HG03460 (cell line): Measurements from ENCODE around the gene SYNGR1.

ENCODE experiments used
- ATAC-seq: cut with Tn5 transposase; IDR thresholded peaks from one replicate; pipeline ENCODE4 v1.9.1; 2021; ENCODE audit not compliant: unreplicated experiment

Gene SYNGR1

GRCh38 chr22:39368461-39368911, 18.7 kb downstream of the SYNGR1 start:
- no peak for ATAC-seq

GRCh38 chr22:39369186-39369585, 19.4 kb downstream of the SYNGR1 start:
- no peak for ATAC-seq

DNA sequence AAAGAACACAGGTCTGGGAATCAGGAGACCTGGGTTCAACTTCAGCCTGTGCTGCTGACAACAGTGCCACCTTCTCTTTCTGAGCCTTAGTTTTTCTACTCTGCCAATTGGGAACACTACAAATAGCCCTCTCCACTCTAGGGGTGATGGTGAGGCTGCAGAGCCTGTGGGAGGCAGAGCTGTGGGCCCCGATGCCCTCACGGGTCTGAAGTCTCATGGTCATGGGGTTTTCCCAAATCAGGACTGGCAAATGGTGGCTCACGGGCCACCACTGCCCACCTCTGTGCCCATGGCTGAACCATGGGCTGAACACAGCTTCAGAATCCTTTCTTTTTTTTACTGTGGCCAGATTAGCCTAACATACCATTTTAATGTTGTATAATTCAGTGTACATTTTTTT, 19.8 kb downstream of the SYNGR1 start:
- no peak for ATAC-seq

- no peak for ATAC-seq
Measured at GRCh38 chr22:39371732-39372131, 21.9 kb downstream of the SYNGR1 start.

- ATAC-seq, result no peak
Measured at GRCh38 chr22:39374191-39374590, 24.4 kb downstream of the SYNGR1 start.

DNA sequence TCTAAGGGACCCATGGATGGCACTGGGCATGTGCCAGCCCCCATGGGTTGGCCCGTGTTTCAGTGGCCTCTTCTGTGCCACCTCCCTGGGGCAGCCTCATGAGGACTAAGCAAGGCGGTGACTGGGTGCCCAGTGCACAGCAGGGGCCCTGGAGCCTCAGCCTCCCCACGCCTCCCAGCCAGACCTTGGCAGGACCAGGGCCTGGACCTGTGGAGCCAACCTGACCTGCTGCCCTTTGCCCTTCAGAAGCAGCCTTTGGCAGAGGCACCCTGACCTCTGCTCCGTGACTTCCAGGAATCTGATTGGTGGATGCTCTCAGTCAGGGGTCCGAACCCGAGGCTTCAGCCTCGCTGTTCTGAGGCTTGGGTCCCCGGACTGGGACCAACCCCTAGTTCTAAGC, 25.0 kb downstream of the SYNGR1 start:
- no peak for ATAC-seq

DNA sequence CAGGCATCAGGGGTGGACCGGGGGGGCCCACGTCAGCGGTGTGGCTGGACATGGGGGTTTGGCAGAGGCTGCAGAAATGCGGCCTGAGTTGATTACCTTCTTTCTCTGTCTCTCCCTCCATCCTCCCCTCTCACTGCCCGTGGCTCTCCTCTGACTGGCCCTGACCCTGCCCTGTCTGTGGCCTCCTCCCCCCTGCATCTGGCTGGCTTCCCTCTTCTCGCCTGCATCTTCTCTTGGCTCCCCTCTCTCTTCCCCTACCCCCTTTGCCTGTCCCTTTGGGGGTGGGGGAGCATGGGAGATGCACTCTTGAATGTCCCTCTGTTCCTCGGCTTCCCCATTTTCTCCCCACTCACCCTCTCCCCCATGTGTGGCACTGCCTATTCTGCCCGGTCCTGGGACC, 25.9 kb downstream of the SYNGR1 start:
- no peak for ATAC-seq

DNA sequence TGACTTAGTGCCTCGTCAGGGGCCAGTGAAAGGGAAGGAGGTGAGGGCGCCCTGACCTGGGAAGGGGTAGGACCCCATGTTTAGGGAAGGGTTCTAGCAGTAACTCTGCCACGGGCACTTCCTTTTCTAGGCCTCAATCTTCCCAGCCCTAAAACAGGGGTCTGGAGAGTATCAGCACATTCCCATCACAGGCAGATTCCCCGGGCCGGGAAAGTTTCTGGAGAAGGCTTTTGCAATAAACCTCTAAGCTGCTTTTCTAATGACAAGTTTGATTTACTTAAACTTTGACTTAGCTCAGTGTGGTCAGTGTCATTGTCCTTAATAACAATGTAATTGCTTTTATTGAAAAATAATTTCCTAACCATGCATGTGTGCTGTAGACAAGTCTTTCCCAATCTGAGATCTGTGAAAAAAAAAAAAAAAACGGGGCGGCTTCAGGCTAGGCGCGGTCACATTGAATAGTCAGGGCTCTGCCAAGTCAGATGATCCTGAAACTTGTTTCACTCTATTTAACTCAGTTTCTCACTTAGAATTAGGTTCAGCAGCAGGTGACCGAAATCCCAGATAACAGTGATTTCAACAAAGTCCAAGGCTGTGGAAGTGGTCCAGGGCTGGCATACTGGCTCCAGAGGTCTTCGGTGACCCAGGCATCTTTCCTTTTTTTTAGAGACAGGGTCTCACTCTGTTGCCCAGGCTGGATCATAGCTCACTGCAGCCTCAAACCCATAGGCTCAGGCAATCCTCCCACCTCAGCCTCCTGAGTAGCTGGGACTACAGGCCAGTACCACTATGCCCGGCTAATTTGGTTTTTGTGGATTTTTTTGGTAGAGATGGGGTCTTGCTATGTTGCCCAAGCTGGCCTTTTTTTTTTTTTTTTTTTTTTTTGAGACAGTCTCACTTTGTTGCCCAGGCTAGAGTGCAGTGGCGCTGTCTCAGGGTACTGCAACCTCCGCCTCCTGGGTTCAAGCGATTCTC, 30.3 kb downstream of the SYNGR1 start:
- ATAC-seq, result no peak

DNA sequence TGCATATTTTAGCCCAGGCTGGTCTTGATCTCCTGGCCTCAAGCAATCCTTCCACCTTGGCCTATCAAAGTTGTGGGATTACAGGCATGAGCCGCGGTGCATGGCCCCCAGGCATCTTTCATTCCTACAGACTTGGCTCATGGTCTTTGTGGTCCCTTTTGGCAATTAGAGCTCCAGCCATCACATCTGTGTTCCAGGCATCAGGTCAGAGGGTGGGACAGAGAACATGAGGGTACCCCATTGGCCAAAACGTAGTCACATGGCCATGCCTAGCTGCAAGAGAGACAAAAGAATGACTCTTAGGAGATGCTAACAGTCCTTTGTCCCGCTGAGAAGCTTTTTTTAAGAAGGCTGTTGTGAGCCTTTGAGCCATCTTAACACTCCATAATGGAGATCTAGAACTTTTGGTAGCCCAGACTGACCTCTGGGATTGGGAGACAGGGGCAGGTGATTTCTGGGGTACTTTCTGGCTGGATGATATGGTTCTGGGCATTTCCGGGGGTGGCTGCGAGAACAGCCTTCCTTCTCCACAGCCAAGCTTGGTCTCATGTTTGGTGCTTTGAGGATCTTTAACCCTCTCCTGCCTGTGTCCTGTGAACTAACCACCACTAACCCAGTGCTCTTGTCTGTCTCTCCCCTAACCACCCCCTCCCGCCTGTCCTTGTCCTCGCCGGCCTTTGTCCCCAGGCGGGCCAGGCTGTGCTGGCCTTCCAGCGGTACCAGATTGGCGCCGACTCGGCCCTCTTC, 31.4 kb downstream of the SYNGR1 start:
- ATAC-seq, result no peak

DNA sequence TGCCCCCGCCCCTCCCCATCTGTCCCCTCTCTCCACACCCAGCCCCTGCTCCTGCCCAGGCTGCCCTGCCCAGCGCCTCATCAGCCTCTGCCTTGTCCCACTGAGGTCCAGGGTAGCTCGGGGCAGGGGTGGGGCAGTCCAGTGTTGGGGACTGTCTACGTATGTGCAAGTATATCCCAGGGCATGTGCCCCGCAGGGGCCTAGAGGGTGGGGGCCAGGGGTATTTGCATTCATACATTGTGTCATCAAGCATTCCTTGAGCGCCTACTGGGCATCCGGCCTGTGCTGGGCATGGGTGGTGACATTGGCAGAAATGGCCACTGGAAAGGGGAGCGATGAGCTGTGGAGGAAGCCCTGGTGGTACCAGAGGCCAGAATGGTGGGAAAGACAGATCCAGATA, 32.1 kb downstream of the SYNGR1 start:
- no peak for ATAC-seq

- no peak for ATAC-seq
Measured at GRCh38 chr22:39382410-39382809, 32.6 kb downstream of the SYNGR1 start.

DNA sequence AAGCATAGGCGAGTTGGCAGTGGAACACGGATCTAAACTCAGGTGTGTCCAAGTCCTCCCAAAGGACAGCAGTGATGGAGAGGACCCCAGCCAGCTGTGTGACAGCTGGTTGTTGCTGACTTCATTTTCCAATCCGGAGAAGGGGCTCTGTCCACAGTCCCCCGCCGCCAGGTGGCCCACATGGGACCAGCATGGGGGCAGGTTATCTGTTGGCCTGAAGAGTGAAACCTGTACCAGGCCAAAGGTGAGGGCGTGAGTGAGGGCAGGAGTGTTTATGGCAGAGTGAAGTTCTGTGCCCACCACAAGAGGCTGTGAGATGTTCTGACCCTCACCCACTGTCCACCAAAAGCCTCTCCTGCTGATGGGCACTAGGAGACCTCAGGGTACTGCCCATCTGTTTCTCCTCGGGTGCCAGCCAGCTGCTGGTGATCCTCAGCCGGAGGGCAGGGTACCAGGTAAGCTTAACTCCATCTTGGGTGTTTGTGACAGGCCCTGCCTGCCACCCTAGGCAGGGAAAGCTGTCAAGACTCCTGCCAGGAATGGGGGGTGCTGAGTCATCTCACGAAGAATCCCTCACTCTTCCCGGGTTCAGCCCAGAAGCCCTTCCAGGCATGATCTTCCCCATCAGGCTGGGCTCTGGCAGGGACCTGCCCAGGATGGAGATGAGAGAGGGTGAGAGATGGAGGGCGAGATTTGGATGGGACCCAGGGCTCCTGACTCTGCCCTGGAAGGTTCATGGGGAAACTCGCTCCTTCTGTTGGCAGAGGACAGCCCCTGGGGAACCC, 34.2 kb downstream of the SYNGR1 start:
- no peak for ATAC-seq

- ATAC-seq, result no peak
Measured at GRCh38 chr22:39384750-39385480, 35.1 kb downstream of the SYNGR1 start.

GRCh38 chr22:39388261-39389011, 38.6 kb downstream of the SYNGR1 start:
- ATAC-seq, result peak; percentile 65

DNA sequence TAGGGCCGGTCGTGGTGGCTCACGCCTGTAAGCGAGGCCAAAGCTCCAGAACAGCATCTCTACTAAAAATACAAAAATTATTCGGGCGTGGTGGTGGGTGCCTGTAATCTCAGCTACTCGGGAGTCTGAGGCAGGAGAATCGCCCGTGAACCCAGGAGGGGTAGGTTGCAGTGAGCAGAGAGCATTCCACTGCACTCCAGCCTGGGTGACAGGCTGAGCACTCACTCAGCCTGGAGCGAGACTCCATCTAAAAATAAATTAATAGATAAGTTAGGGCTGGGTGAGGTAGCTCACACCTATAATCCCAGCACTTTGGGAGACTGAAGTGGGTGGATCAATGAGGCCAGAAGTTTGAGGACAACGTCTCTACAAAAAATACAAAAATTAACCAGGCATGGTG, 39.6 kb downstream of the SYNGR1 start:
- no peak for ATAC-seq

GRCh38 chr22:39392341-39392948, 42.7 kb downstream of the SYNGR1 start:
- no peak for ATAC-seq

GRCh38 chr22:39395936-39396796, 46.4 kb downstream of the SYNGR1 start:
- ATAC-seq, result no peak

DNA sequence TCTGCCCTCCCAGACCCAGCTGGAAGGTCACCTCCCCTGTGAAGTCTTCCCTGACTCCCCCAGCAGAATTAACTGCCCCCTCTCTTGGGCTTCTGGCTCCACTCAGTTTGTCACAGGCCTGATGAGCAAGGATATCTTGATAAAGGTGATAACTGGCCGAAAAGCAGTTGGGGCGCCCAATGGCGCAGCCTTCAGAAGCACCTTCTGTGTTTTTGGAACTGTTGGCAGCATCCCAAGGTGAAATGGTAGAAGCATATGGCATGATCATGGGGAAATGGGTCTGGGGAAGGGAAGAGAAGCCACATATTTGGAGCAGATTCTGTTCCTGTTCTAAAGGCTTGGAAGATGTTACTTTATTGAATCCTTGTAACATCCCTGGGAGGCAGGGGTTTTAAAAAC, 47.0 kb downstream of the SYNGR1 start:
- no peak for ATAC-seq

DNA sequence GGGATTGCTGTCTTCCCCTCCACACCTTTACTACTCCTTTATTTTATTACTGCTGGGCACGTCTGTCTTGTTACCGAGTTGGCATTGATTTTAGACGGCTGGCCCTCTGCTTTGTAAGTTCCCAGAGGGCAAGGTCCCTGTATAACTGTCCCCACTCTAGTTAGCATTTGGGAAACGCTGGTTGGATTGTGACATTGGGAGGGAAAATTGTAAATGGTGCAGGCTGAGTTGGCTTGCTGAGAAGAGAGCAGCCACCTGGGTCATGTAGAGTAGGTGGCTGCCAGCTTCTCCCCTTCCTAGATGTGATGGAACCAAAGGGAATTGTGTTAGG, 51.5 kb downstream of the SYNGR1 start:
- ATAC-seq, result no peak
